ENCODE results near the gene RFX2. TPM values are rescaled to one million over a fixed set of nuclear protein-coding genes. Genes with fewer than 3 reads are reported as not detected.

Gene RFX2
- total and polyA plus RNA-seq, 9 of the 15 experiments (the other 6 are each of a cell fraction or from before 2014, with no cell fraction given) = 3.6 to 18.7 (median 8.7) TPM

DNA sequence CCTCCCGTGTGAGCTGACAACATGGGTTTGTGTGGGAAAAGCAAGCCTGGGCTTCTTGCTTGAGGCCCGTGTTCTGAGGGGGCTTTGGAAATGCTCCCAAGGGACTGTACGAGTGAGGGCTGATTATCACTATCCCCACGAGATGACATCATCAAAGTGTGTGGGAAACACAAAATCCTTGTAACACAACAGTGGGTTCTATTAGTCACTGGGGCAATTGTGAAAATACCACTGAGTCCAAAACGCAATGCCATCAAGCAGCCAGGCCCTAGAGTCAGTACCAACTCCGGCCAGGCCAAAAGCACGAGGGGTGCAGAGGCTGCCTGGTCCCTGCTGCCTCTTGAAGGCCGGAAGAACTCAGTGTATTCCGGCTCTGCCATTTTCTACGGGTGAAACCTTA lies 166.7 kb downstream of the RFX2 start:
- CTCF ChIA-PET (ENCODE audit: low intra/inter-chr PET ratio) = no interaction called here
- in situ Hi-C loops (cut with MboI) (no loop called here), intact Hi-C loops (cut with micrococcal nuclease) (no loop called here)
- POLR2A ChIA-PET = interaction anchor here (0.6 to 1.6 kb wide), 2 partner anchors 10 to 28 kb away, joined by 3 to 4 read pairs; no protein-coding TSS in a partner anchor
- FAIRE-seq (peak; percentile 32), ATAC-seq (no peak), DNase-seq (ENCODE audit: extremely low read depth in 1 of 4, low spot score in 3 of 4) (no peak)
- Histone ChIP-seq H3K4me1 (replicated peaks in 1 of 2; ENCODE audit: control insufficient read depth in 2 of 2, insufficient read depth in 2 of 2, low read length in 2 of 2) (peaks cover 4 to 28% of the 10 kb centered on the region in 2 experiments; a peak in 4 of 5 replicates), H3K9ac (ENCODE audit: insufficient read depth in 1 of 2, low read depth in 2 of 2, low read length in 2 of 2) (peak overlapping the region in 1 of 2 experiments; percentile 76; a peak in 2 of 4 replicates), H3K9me1 (ENCODE audit: control insufficient read depth, insufficient read depth, low read length) (peaks cover 16% of the 10 kb centered on the region), H3K9me3 (replicated peaks; ENCODE audit: control insufficient read depth, insufficient read depth, low read depth, low read length) (no peaks in the 10 kb centered on the region), H3K4me3 (no peak overlapping the region), H3K4me2 (ENCODE audit: insufficient read depth, low read length) (no peak overlapping the region), H3K79me2 (ENCODE audit: control insufficient read depth, insufficient read depth, low read length) (peaks cover 66% of the 10 kb centered on the region), H3K36me3 (ENCODE audit: control insufficient read depth, insufficient read depth, low read length) (peaks cover 56% of the 10 kb centered on the region; the same call in 2 of the 3 replicates), H4K20me1 (replicated peaks; ENCODE audit: control insufficient read depth, insufficient read depth, low read length) (peaks cover 26% of the 10 kb centered on the region), H3K27ac (ENCODE audit: extremely low read depth, low read depth, low read length) (no peak overlapping the region), H3K27me3 (ENCODE audit: control insufficient read depth in 2 of 2, insufficient read depth in 2 of 2, low read length in 2 of 2) (no peaks in the 10 kb centered on the region), H2AFZ (ENCODE audit: low read depth, low read length) (no peak overlapping the region)
- 74% methylated on average over 10 of the region's 10 CpGs for WGBS (ENCODE audit: insufficient coverage, low coverage, missing lambda C conversion rate)
- BruUV-seq (replicated peaks) = no TSS peak
- TF ChIP-seq IRF2 (CRISPR knock-in tag; IDR thresholded peaks at IDR 0.05) (no peak), NCOA2 (IDR thresholded peaks at IDR 0.05; ENCODE audit: partially characterized antibody in 2 of 2) (no peak), JUND (IDR thresholded peaks at IDR 0.05; ENCODE audit: borderline replicate concordance, low read depth, low read length) (peak; percentile 13; the same call in 1 of the 2 replicates), JUND (tag; IDR thresholded peaks at IDR 0.05; ENCODE audit: borderline replicate concordance, low read depth, low read length) (peak; percentile 34; the same call in 1 of the 3 replicates), RCOR1 (IDR thresholded peaks at IDR 0.05; ENCODE audit: borderline replicate concordance in 1 of 2, low read depth in 2 of 2, low read length in 2 of 2) (no peak), CHD2 (IDR thresholded peaks at IDR 0.05; ENCODE audit: low read depth, low read length) (no peak), FOXJ2 (tag; IDR thresholded peaks at IDR 0.05) (no peak), MXI1 (IDR thresholded peaks at IDR 0.05; ENCODE audit: low read depth, low read length) (no peak), NBN (IDR thresholded peaks at IDR 0.05; ENCODE audit: low read depth) (no peak), SAFB2 (IDR thresholded peaks at IDR 0.05; ENCODE audit: borderline replicate concordance, low read depth, low read length, severe bottlenecking) (no peak), ATF7 (IDR thresholded peaks at IDR 0.05) (peak; percentile 65; the same call in 1 of the 2 replicates), ZNF311 (CRISPR knock-in tag; IDR thresholded peaks at IDR 0.05) (no peak), TSC22D4 (tag; IDR thresholded peaks at IDR 0.05) (no peak), NONO (IDR thresholded peaks at IDR 0.05; ENCODE audit: low read depth in 2 of 2, low read length in 1 of 2) (no peak), POLR3A (IDR thresholded peaks at IDR 0.05; ENCODE audit: borderline replicate concordance, extremely low read depth, insufficient read depth, insufficient read length) (no peak), ZNF316 (IDR thresholded peaks at IDR 0.05) (no peak), CREB1 (IDR thresholded peaks at IDR 0.05) (no peak), CREB1 (CRISPR knock-in tag; IDR thresholded peaks at IDR 0.05) (no peak), ZNF764 (CRISPR knock-in tag; IDR thresholded peaks at IDR 0.05; ENCODE audit: low read depth) (no peak)
- TF ChIP-seq, protein P1, sequence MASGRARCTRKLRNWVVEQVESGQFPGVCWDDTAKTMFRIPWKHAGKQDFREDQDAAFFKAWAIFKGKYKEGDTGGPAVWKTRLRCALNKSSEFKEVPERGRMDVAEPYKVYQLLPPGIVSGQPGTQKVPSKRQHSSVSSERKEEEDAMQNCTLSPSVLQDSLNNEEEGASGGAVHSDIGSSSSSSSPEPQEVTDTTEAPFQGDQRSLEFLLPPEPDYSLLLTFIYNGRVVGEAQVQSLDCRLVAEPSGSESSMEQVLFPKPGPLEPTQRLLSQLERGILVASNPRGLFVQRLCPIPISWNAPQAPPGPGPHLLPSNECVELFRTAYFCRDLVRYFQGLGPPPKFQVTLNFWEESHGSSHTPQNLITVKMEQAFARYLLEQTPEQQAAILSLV (tag; IDR thresholded peaks at IDR 0.05) = no peak
- TF ChIP-seq, protein P2, sequence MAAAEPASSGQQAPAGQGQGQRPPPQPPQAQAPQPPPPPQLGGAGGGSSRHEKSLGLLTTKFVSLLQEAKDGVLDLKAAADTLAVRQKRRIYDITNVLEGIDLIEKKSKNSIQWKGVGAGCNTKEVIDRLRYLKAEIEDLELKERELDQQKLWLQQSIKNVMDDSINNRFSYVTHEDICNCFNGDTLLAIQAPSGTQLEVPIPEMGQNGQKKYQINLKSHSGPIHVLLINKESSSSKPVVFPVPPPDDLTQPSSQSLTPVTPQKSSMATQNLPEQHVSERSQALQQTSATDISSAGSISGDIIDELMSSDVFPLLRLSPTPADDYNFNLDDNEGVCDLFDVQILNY (CRISPR knock-in tag; IDR thresholded peaks at IDR 0.05) = no peak
- TF ChIP-seq, protein P3, sequence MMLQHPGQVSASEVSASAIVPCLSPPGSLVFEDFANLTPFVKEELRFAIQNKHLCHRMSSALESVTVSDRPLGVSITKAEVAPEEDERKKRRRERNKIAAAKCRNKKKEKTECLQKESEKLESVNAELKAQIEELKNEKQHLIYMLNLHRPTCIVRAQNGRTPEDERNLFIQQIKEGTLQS (IDR thresholded peaks at IDR 0.05) = peak; percentile 84
- TF ChIP-seq, protein P3 (CRISPR knock-in tag; conservative IDR thresholded peaks at IDR 0.05) = no peak
